Activated T-cell treated with anti-CD3 and anti-CD28 coated beads for 24 hours (primary cell): Measurements from ENCODE around the gene FOXC2.

ENCODE experiments used
- DNase-seq: peaks from one replicate; pipeline ENCODE4 v3.0.0-alpha.2; 2020; ENCODE audit warnings: low read depth

The FOXC2 gene

GRCh38 chr16:86566601-86566965 is at the start of gene FOXC2:
FOXC2 (plus strand) TSS chr16:86566829; CDS start chr16:86567336, 507 bp downstream.
- peak; percentile 42 for DNase-seq

GRCh38 chr16:86517033-86517432 is 49.6 kb upstream of the FOXC2 start:
- DNase-seq, result no peak

- DNase-seq, result no peak
Measured at GRCh38 chr16:86517652-86518258, 48.9 kb upstream of the FOXC2 start.

GRCh38 chr16:86519007-86519648 is 47.5 kb upstream of the FOXC2 start:
- DNase-seq, result no peak

- peak; percentile 45 for DNase-seq
Measured at GRCh38 chr16:86519649-86520316, 46.8 kb upstream of the FOXC2 start.

GRCh38 chr16:86520317-86521210 is 46.1 kb upstream of the FOXC2 start:
- no peak for DNase-seq

GRCh38 chr16:86521236-86522197 is 45.1 kb upstream of the FOXC2 start:
- no peak for DNase-seq

GRCh38 chr16:86522634-86523033 is 44.0 kb upstream of the FOXC2 start:
- DNase-seq, result no peak

- DNase-seq, result no peak
Measured at GRCh38 chr16:86523166-86523740, 43.4 kb upstream of the FOXC2 start.

GRCh38 chr16:86524029-86524428 is 42.6 kb upstream of the FOXC2 start:
- no peak for DNase-seq

GRCh38 chr16:86525696-86526095 is 40.9 kb upstream of the FOXC2 start:
- no peak for DNase-seq

- no peak for DNase-seq
Measured at GRCh38 chr16:86527366-86527765, 39.3 kb upstream of the FOXC2 start.

- DNase-seq, result no peak
Measured at GRCh38 chr16:86528061-86528929, 38.3 kb upstream of the FOXC2 start.

- DNase-seq, result no peak
Measured at GRCh38 chr16:86529160-86529559, 37.5 kb upstream of the FOXC2 start.

GRCh38 chr16:86530251-86531190 is 36.1 kb upstream of the FOXC2 start:
- no peak for DNase-seq

- no peak for DNase-seq
Measured at GRCh38 chr16:86531191-86531545, 35.5 kb upstream of the FOXC2 start.

- DNase-seq, result no peak
Measured at GRCh38 chr16:86531641-86532525, 34.7 kb upstream of the FOXC2 start.

GRCh38 chr16:86532526-86532815 is 34.2 kb upstream of the FOXC2 start:
- DNase-seq, result no peak
